Stimulated activated naive CD8-positive, alpha-beta T cell treated with anti-CD3 and anti-CD28 coated beads, Interleukin-15, amount 100 ng/mL, for 72 hours (primary cell): Measurements from ENCODE around the gene NIT2.
A peak's percentile ranks its signal among the peaks of the same experiment; 100 is the strongest.
"Not testable (repeated sequence)": the region's sequence is repeated elsewhere in the genome, so short reads cannot be mapped to it uniquely, and the experiment has no call there.

Experiments
- ATAC-seq: fragments of 150-1000 bp; cut with Tn5 transposase; 2 replicates; pipeline ENCODE4 v1.10.0; 2021; ENCODE audit warnings: mild to moderate bottlenecking, moderate library complexity
- DNase-seq, 2 donors: peaks; one replicate each; pipeline ENCODE4 v3.0.0; 2021 to 2022
- H3K27ac Mint-ChIP-seq, 2 donors: one replicate each; pipeline ENCODE4 v1.8.0; 2022; ENCODE audit warnings: mild to moderate bottlenecking in 2 of 2, mixed read lengths in 2 of 2, moderate library complexity in 2 of 2
- H3K27me3 Mint-ChIP-seq: one replicate; pipeline ENCODE4 v1.8.0; 2022; ENCODE audit warnings: mixed read lengths
- H3K4me1 Mint-ChIP-seq: one replicate; pipeline ENCODE4 v1.8.0; 2022; ENCODE audit warnings: mild to moderate bottlenecking, mixed read lengths
- H3K4me3 Mint-ChIP-seq, 2 donors: one replicate each; pipeline ENCODE4 v1.8.0; 2022; ENCODE audit warnings: mild to moderate bottlenecking in 2 of 2, mixed read lengths in 2 of 2, moderate library complexity in 1 of 2
- H3K9me3 Mint-ChIP-seq, 2 donors: one replicate each; pipeline ENCODE4 v1.8.0; 2022; ENCODE audit warnings: mixed read lengths in 2 of 2

NIT2 gene

GRCh38 chr3:100334488-100335351, at the start of gene NIT2:
TSS of gene NIT2 (plus strand) at chr3:100334757. CDS start at chr3:100334792, 35 bp downstream.
- Mint-ChIP-seq H3K9me3 (no peaks in the 10 kb centered on the region), H3K27me3 (no peaks in the 10 kb centered on the region), H3K4me1 (peaks cover 28% of the 10 kb centered on the region), H3K27ac (peak within 1 kb of the TSS; percentile 96 to 99), H3K4me3 (peak within 1 kb of the TSS; percentile 96 to 99)
- peak; percentile 97 for ATAC-seq
- DNase-seq: peak; percentile 77 to 83

- no peak for ATAC-seq
- Mint-ChIP-seq H3K27ac (no peak overlapping the region), H3K27me3 (no peaks in the 10 kb centered on the region), H3K9me3 (no peaks in the 10 kb centered on the region), H3K4me1 (no peaks in the 10 kb centered on the region), H3K4me3 (no peak overlapping the region)
- no peak for DNase-seq
Measured at GRCh38 chr3:100288288-100288894, 46.2 kb upstream of the NIT2 start.

GRCh38 chr3:100289339-100289738, 45.2 kb upstream of the NIT2 start:
- DNase-seq: no peak
- Mint-ChIP-seq H3K27ac (peak overlapping the region in 1 of 2 donors; percentile 15), H3K27me3 (no peaks in the 10 kb centered on the region), H3K9me3 (no peaks in the 10 kb centered on the region), H3K4me1 (no peaks in the 10 kb centered on the region), H3K4me3 (no peak overlapping the region)
- no peak for ATAC-seq

GRCh38 chr3:100295089-100295488, 39.5 kb upstream of the NIT2 start:
- no peaks in the 10 kb centered on the region for H3K4me1 Mint-ChIP-seq
- H3K27me3 Mint-ChIP-seq: no peaks in the 10 kb centered on the region
- DNase-seq (no peak), ATAC-seq (no peak)
- H3K4me3 Mint-ChIP-seq: no peak overlapping the region
- no peaks in the 10 kb centered on the region for H3K9me3 Mint-ChIP-seq
- no peak overlapping the region for H3K27ac Mint-ChIP-seq

- H3K4me3 Mint-ChIP-seq: no peak overlapping the region
- no peaks in the 10 kb centered on the region for H3K9me3 Mint-ChIP-seq
- no peaks in the 10 kb centered on the region for H3K4me1 Mint-ChIP-seq
- ATAC-seq (no peak), DNase-seq (no peak)
- H3K27me3 Mint-ChIP-seq: no peaks in the 10 kb centered on the region
- H3K27ac Mint-ChIP-seq: no peak overlapping the region
Measured at GRCh38 chr3:100297784-100298183, 36.8 kb upstream of the NIT2 start.

- no peaks in the 10 kb centered on the region for H3K27me3 Mint-ChIP-seq
- H3K27ac Mint-ChIP-seq: no peak overlapping the region
- no peak overlapping the region for H3K4me3 Mint-ChIP-seq
- no peaks in the 10 kb centered on the region for H3K4me1 Mint-ChIP-seq
- no peak for ATAC-seq
- DNase-seq: no peak
- no peaks in the 10 kb centered on the region for H3K9me3 Mint-ChIP-seq
Measured at GRCh38 chr3:100299016-100299415, 35.5 kb upstream of the NIT2 start.

GRCh38 chr3:100306695-100307094, 27.9 kb upstream of the NIT2 start:
- no peak overlapping the region for H3K27ac Mint-ChIP-seq
- DNase-seq: no peak
- ATAC-seq: no peak
- H3K4me1 Mint-ChIP-seq: no peaks in the 10 kb centered on the region
- no peak overlapping the region for H3K4me3 Mint-ChIP-seq
- no peaks in the 10 kb centered on the region for H3K9me3 Mint-ChIP-seq
- H3K27me3 Mint-ChIP-seq: no peaks in the 10 kb centered on the region

- DNase-seq (no peak), ATAC-seq (no peak)
- Mint-ChIP-seq H3K27ac (no peak overlapping the region), H3K9me3 (no peaks in the 10 kb centered on the region), H3K4me3 (no peak overlapping the region), H3K4me1 (no peaks in the 10 kb centered on the region), H3K27me3 (no peaks in the 10 kb centered on the region)
Measured at GRCh38 chr3:100310355-100310965, 24.1 kb upstream of the NIT2 start.

GRCh38 chr3:100311011-100311410, 23.5 kb upstream of the NIT2 start:
- Mint-ChIP-seq H3K9me3 (no peaks in the 10 kb centered on the region), H3K4me1 (no peaks in the 10 kb centered on the region), H3K27ac (no peak overlapping the region), H3K27me3 (no peaks in the 10 kb centered on the region), H3K4me3 (no peak overlapping the region)
- DNase-seq (no peak), ATAC-seq (no peak)

- DNase-seq (peak; percentile 27 to 31), ATAC-seq (peak; percentile 63)
- Mint-ChIP-seq H3K27me3 (no peaks in the 10 kb centered on the region), H3K9me3 (no peaks in the 10 kb centered on the region), H3K27ac (no peak overlapping the region), H3K4me1 (peaks cover 17% of the 10 kb centered on the region), H3K4me3 (no peak overlapping the region)
Measured at GRCh38 chr3:100316641-100317069, 17.9 kb upstream of the NIT2 start.

- no peak overlapping the region for H3K27ac Mint-ChIP-seq
- DNase-seq (no peak), ATAC-seq (no peak)
Measured at GRCh38 chr3:100317912-100318311, 16.6 kb upstream of the NIT2 start.

GRCh38 chr3:100319951-100320350, 14.6 kb upstream of the NIT2 start:
- Mint-ChIP-seq H3K4me1 (peaks cover 17% of the 10 kb centered on the region), H3K27me3 (no peaks in the 10 kb centered on the region), H3K27ac (peak overlapping the region in 1 of 2 donors; percentile 9), H3K4me3 (no peak overlapping the region), H3K9me3 (no peaks in the 10 kb centered on the region)
- DNase-seq (no peak), ATAC-seq (no peak)

More at GRCh38 chr3:100317912-100318311, 16.6 kb upstream of the NIT2 start:
- H3K9me3 Mint-ChIP-seq: no peaks in the 10 kb centered on the region
- no peak overlapping the region for H3K4me3 Mint-ChIP-seq
- H3K4me1 Mint-ChIP-seq: peaks cover 17% of the 10 kb centered on the region
- H3K27me3 Mint-ChIP-seq: no peaks in the 10 kb centered on the region

- Mint-ChIP-seq H3K27ac (no peak overlapping the region), H3K4me1 (no peaks in the 10 kb centered on the region), H3K9me3 (peaks cover 0 to 9% of the 10 kb centered on the region in 2 donors), H3K4me3 (no peak overlapping the region), H3K27me3 (no peaks in the 10 kb centered on the region)
- ATAC-seq (no peak), DNase-seq (no peak)
Measured at GRCh38 chr3:100324044-100324443, 10.5 kb upstream of the NIT2 start.

GRCh38 chr3:100325827-100326226, 8.7 kb upstream of the NIT2 start:
- Mint-ChIP-seq H3K27ac (no peak overlapping the region), H3K4me3 (no peak overlapping the region), H3K9me3 (peaks cover 0 to 9% of the 10 kb centered on the region in 2 donors), H3K4me1 (no peaks in the 10 kb centered on the region), H3K27me3 (no peaks in the 10 kb centered on the region)
- DNase-seq (no peak), ATAC-seq (no peak)

GRCh38 chr3:100327377-100327776, 7.2 kb upstream of the NIT2 start:
- H3K27me3 Mint-ChIP-seq, H3K27ac Mint-ChIP-seq, ATAC-seq: not testable (repeated sequence)

More at GRCh38 chr3:100327377-100327776, 7.2 kb upstream of the NIT2 start:
- not testable (repeated sequence) for H3K9me3 Mint-ChIP-seq, DNase-seq, H3K4me1 Mint-ChIP-seq, H3K4me3 Mint-ChIP-seq
